ENCODE data around the gene MPRIP.

Gene MPRIP

DNA sequence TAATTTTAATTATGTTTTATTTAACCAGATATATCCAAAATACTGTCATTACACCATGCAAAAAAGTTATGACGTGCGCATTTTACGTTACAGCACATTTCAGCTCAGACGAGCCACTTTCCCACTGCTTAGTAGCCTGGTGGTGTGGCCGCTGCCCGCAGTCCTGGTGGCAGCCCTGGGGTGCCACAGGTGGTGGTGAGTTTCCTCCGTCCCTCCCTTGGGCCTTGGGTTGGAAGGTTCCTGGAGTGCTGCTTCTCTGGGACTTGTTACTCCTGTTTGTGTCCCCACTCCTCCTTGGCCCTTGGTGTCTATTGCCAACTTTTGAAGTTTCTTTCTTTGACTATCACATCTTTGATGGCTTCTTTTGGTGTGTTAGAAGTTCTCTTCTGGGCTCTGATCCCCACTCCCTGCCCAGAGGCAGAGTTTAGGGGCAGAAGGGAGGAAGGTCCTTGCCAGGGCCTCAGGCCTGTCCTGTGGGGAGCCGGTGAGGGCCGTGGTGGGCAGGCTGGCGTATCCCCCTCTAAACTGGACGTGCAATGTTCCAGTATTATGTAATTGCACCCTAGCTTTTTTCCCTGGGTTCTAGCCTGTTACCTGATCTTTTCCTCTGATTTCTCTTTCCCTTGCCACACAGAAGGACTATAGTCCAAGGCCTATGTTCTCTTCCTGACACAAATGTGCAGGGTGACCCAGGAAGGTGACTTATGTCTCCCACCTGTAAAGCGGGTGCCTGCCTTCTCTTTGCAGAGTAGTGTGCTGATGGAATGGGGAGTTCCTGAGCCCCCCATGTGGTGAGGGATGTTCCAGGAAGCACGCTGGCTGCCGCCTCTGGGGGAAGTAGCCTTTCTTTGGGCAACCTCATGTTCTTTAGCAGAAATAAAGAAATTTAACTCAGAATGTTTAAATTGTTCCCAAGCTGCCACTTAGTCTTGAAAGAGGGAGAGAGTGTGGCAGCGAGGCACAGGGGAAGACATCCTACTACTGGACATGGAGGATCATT lies 8.4 kb downstream of the MPRIP start:
- DNase-seq (ENCODE audit: low read depth in 2 of 2): no peak

GRCh38 chr17:17051380-17051779 lies 9.1 kb downstream of the MPRIP start:
- DNase-seq (ENCODE audit: low read depth in 2 of 2): no peak

DNA sequence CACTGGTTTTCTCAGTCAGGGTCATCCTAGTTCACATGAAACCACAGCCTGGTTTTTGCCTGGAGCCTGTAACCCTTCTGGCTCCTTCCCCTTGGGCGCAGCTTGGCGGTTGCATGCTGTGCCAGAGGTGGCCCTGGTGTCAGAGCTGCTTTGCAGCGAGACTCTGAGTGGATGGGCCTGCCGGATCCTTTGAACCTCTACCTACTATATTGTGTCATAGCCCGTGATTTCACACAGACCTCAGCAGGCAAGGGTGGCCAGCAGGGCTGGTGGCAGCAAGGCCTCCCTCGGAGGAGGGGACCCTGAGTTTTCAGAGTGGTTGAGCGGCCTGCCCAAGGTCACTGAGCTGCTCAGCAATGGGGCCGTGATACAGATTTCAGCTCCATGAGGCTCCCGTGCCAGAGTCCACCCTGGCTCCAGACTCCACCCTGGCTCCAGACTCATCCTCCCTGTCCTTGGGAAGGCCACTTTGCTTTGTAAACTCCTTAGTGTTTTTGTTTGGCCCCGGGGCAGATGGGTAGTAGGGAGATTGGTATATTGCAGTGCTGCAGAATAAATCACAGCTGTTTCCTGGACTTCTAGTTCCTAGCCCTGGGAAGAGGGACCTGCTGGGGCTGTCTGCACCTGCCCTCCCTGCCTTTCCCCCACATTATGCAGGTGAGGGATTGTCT lies 9.7 kb downstream of the MPRIP start:
- DNase-seq (ENCODE audit: low read depth in 2 of 2): no peak

- no peak for DNase-seq (ENCODE audit: low read depth in 2 of 2)
These were observed 10.4 kb downstream of the MPRIP start for GRCh38 chr17:17052462-17053221.

DNA sequence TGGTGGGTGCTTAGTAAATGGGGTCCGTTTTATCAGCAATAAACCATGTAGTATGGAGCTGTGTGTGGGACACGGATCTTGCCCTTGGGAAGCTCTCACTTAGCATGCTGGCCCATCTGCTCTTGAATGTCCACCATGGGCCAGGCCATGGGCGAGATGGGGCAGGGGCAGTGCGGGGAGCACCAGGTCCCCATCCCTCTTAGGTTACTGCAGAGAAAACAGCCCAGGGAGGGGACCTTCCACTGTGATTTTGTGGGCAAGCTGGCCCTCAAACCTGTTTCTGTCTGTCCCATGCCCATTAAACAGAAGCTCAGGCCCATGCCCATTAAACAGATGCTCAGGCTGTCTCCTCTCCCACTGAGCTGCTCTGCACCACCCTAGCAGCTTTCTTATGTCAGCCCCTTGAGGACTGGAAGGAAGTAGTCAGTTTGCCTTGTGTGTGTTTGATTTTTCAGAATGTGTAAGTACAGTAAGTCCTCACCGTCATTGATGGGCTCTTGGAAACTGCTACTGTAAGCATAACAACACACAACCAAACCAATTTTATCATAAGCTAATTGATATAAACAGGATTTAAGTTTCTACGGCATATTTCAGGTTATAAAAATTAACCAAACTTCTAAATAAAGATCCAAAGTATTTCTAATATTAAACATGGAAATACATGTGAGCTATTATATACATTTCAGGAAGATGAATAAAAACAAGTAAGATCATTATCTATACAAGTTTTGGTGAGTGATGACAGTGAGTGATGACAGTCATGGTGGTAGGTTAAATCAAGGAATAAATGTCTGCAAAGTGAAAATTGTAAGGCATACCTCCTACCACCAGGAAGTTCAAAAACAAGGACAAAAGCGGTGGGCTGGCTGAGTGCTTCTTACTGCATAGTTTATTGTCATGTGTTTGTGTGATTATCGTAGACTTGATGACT lies 11.5 kb downstream of the MPRIP start:
- DNase-seq (ENCODE audit: low read depth in 2 of 2): no peak

DNA sequence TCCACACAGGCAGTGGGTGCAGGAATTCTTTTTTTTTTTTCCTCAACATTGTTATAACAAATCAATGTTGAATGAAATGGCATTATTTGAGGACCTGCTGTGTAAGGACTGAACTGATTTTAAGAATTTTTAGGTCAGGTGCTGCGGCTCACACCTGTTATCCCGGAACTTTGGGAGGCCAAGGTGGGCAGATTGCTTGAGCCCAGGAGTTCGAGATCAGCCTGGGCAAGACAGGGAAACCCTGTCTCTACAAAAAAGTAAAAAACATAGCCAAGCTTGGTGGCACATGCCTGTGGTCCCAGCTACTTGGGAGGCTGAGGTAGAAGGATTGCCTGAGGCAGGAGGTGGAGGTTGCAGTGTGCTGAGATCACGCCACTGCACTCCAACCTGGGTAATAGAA lies 12.4 kb downstream of the MPRIP start:
- DNase-seq (ENCODE audit: low read depth in 2 of 2): no peak

DNA sequence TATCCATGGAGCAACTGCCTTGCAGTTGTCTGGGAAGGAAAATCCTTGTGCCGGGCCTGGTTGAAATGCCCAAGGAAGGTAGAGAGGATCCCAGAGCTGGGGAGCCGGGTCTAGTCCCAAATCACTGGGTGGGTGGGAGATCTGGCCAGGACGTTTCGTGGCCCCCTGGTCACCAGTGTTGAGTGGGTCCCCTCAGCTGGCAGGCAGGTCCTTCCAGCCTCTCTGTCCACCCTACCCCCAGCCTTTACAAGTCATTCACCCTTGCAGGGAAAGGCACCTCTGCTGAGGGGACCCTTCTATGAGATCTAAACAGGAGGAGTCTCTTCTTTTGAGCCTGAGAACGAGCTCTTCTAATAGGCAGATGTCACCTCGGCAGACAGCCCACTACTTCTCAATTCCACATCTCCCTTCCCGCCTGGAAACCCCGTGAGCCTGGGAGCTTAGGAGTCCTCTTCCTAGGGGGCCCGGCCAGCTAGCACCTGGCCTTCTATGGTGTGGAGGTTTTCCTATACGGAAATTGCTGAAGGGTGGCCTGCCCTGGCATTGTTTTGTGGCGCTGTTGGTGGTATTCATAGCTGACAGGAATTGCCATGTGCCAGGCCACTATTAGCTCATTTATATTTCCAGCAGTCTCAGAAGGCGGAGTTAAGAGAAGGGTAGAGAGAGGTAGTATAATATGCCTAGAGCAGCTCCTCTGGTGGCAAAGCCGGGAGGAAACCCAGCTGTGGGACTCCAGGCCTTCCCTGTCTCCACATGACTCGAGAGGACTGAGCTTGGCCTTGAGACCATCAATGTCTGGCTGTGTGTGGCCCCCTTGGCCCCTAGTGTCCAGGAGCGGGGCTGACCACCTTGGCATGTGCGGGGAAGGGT lies 13.3 kb downstream of the MPRIP start:
- no peak for DNase-seq (ENCODE audit: low read depth in 2 of 2)

DNA sequence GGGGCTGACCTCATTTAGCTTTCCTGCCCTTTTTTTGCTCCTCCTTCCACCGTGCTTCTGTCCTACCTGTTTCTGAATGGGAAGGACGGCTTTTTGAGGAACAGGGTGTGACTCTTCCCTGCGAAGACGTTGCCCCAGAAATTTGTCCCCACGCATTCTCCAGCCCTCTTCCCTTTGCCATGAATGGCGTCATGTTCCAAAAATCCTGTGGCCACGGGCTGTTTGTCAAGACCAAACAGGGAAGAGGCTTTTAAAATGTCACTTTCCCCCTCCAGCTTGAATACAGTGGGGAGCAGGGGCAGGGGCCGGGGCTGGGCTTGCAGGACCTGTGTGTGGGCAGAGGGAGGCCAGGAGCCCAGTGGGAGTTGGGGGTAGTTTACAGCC lies 13.9 kb downstream of the MPRIP start:
- DNase-seq (ENCODE audit: low read depth in 2 of 2): no peak

GRCh38 chr17:17057057-17057551 lies 14.8 kb downstream of the MPRIP start:
- no peak for DNase-seq (ENCODE audit: low read depth in 2 of 2)

GRCh38 chr17:17058304-17058703 lies 16.0 kb downstream of the MPRIP start:
- no peak for DNase-seq (ENCODE audit: low read depth in 2 of 2)

DNA sequence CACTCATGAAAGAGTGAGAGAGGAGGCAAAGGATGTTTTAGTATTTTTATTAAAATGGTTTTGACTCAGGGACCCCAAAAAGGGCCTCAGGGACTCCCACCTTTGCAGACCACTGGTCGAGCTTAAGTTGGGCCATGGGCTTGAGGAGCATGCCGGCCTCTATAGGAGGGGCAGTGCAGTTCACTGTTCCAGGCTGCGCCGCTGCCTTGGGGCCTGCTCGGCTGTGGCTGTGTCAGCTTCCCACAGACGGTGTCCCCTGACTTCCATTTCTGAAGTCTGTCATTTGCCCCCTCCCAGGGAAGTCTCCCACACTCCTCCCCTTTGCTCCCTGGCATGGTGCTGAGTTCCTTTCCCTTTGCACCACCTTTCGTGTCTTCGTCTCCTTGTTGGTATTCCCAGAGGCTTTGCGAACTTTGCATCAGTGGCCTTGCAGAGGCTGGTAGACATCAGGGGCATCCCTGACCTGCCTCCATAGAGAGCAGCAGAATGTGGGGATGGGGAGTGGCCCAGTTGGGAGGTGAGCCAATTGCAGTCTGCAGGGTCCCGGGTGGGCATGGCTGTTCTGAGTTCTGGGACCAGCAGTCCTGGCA lies 17.1 kb downstream of the MPRIP start:
- no peak for DNase-seq (ENCODE audit: low read depth in 2 of 2)

DNA sequence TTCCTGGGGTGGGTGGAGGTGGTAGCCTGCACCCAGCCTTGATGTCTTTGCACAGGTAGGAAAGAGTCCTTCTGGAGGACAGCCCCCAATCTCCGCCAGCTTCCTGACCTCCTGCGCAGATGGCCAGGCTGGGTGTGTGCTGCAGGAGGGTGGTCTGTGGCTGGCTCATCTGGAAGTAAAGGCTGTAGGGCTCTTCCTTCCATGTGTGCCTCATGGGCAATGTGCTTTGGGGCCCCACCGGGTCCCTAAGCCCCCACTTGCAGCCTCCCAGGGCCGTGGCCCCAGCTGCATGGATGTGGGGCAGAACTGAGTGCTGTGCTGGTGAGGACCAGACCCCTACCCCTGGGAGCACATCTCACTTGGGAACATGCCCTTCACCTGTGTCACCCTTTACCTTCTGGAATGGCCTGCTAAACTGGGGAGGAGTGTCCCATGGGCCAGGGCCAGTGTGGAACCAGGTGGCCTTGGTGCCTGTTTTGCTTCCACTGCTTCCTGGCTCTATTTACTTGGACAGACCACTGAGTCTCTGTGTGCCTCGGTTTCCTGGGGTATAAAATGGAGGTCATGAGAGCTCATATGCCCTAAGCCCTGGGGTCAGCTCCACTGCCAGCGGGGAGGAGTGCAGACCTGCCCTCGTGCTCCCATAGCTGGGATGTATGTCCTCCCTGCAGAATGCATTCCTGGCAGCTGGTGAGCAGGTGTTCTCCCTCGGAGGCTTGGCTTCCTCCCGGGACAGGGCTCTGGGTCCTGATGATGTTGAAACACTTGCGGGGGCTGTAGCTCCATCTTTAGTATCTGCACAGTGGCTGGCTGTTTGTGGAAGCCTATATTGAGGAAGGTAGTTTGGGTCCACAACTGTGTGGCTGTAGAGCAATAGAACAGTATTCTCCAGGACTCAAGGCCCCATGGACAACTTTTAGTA lies 18.0 kb downstream of the MPRIP start:
- no peak for DNase-seq (ENCODE audit: low read depth in 2 of 2)

GRCh38 chr17:17060930-17061329 lies 18.7 kb downstream of the MPRIP start:
- no peak for DNase-seq (ENCODE audit: low read depth in 2 of 2)

DNA sequence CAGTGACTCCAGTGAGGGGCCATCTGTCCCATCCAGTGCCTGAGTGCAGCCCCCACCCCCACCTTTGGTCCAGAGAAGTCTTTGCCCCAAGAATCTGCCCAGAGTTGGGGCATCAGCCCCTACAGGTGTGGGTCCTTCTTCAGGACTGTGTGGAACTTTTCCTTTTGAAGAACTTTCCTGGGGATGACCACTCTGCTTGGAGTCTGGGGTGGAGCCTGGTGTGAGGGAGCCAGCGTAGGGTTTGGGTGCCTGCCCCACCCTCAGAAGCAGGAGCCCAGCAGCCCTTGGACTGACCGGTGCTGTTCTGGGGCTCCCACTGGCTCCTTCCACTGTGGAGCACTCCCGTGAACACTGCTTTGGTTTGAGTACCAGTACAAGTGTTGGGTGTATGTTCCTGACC lies 19.3 kb downstream of the MPRIP start:
- no peak for DNase-seq (ENCODE audit: low read depth in 2 of 2)

DNA sequence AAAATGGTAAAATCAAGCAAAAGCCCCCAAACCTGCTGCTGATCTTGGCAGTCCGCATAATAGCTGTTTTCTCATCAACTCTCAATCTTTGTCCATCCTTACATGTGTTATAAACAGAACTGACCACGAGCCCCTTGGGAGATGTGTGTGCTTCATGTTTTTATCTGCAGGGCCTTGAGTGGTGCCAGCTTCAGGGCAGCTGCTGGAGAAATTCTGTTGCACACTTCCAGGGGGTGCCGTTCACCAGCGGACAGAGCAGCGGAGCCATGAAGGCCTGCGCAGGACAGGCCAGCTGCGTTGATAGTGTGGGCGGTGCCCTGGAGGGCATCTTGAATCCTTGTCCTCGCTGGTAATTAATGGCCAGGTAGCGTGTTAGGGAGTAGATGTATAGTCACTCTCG lies 20.1 kb downstream of the MPRIP start:
- no peak for DNase-seq (ENCODE audit: low read depth in 2 of 2)

GRCh38 chr17:17062866-17063265 lies 20.6 kb downstream of the MPRIP start:
- DNase-seq (ENCODE audit: low read depth in 2 of 2): no peak

DNA sequence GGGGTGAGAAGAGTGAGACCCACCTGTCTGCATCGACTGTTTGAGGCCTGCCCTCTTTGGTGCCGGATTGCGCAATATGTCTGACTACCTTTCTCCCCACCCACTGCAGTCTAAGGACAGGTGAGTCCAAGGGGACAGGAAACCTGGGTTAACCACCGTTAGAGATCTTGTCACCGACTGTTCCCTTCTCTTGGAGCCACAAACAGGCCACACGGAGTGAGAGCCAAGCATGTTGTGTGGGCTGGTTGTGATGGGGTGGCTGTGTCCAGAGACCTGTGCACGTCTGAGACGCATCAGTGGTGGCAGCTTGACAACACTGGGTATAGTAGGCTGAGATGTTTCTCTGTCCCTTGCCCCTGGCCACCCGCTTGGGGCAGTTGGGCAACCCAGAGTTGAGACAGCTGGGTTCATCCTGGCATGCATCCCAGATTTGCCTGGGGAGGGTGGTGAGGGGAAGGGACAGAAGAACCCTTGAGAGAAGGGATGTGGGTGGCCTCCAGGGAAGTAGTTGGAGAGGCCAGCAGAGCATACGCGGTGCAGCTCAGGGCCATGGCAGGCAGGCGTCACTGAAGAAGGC lies 21.4 kb downstream of the MPRIP start:
- DNase-seq (ENCODE audit: low read depth in 2 of 2): no peak

DNA sequence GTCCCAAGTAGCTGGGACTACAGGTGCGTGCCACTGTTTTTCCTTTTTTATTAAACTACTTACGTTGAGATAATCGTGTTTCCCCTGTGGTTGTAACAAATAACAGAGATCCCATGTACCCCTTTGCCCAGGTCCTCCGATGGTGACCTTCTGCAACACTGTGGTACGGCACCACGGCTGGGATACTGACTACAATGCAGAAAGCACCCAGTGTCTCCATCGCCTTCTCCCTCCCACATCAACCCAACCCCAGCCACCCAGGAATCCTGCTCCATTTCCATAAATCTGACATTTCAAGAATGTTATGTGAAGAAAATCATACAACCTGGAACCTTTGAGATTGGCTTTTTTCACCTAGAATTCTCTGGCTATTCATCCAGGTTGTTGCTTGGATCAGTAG lies 22.1 kb downstream of the MPRIP start:
- DNase-seq (ENCODE audit: low read depth in 2 of 2): no peak

Data from stimulated activated CD4-positive, alpha-beta T cell treated with anti-CD3 and anti-CD28 coated beads, Interleukin-1b, Interleukin-23, amount 100 ng/mL, for 1 hour (primary cell).